ENCODE measurements around the gene RUFY1.

RUFY1 gene

GRCh38 chr5:179577286-179577960 lies 27.1 kb downstream of the RUFY1 start:
- H3K79me2 ChIP-seq (ENCODE audit: insufficient read depth, low read length) = no peaks in the 10 kb centered on the region
- TF ChIP-seq EZH2phosphoT487 (conservative IDR thresholded peaks at IDR 0.05; ENCODE audit: low read length) (no peak), CTCF (IDR thresholded peaks at IDR 0.05; ENCODE audit: insufficient read depth, low read length, poor library complexity, severe bottlenecking) (no peak)
- no peak overlapping the region for H3K9ac ChIP-seq (ENCODE audit: low read length)
- no peak overlapping the region for H3K4me2 ChIP-seq (ENCODE audit: low read depth, low read length, poor library complexity, severe bottlenecking)
- no peak overlapping the region for H3K27ac ChIP-seq (ENCODE audit: low read depth, low read length)
- no peaks in the 10 kb centered on the region for H3K9me3 ChIP-seq (ENCODE audit: insufficient read depth, low read length)
- H3K36me3 ChIP-seq (ENCODE audit: low read length) = 0 out of 2 replicates have a peak, but pooled peaks cover 5% of the 10 kb centered on the region
- H4K20me1 ChIP-seq (ENCODE audit: low read depth, low read length) = no peaks in the 10 kb centered on the region
- no peak overlapping the region for H3K4me3 ChIP-seq (ENCODE audit: insufficient read depth, low read length, poor library complexity, severe bottlenecking)
- H3K9me2 ChIP-seq (replicated peaks; ENCODE audit: insufficient read depth, low read length) = no peaks in the 10 kb centered on the region
- no peaks in the 10 kb centered on the region for H3K27me3 ChIP-seq (ENCODE audit: low read length)
- H3F3A ChIP-seq (ENCODE audit: insufficient read depth) = no peaks in the 10 kb centered on the region
- no peak overlapping the region for H2AFZ ChIP-seq (ENCODE audit: low read depth, low read length, severe bottlenecking)

GRCh38 chr5:179585941-179586401 lies 35.6 kb downstream of the RUFY1 start:
- peaks cover 6% of the 10 kb centered on the region; the same call in 1 of the 2 replicates for H3K36me3 ChIP-seq (ENCODE audit: low read length)
- no peaks in the 10 kb centered on the region for H3K9me3 ChIP-seq (ENCODE audit: insufficient read depth, low read length)
- H3K79me2 ChIP-seq (ENCODE audit: insufficient read depth, low read length) = no peaks in the 10 kb centered on the region
- no peak overlapping the region for H3K9ac ChIP-seq (ENCODE audit: low read length)
- no peak overlapping the region for H2AFZ ChIP-seq (ENCODE audit: low read depth, low read length, severe bottlenecking)
- H3F3A ChIP-seq (ENCODE audit: insufficient read depth) = no peaks in the 10 kb centered on the region
- no peaks in the 10 kb centered on the region for H3K9me2 ChIP-seq (replicated peaks; ENCODE audit: insufficient read depth, low read length)
- no peak overlapping the region for H3K4me3 ChIP-seq (ENCODE audit: insufficient read depth, low read length, poor library complexity, severe bottlenecking)
- H3K27me3 ChIP-seq (ENCODE audit: low read length) = no peaks in the 10 kb centered on the region
- H3K4me2 ChIP-seq (ENCODE audit: low read depth, low read length, poor library complexity, severe bottlenecking) = no peak overlapping the region
- no peaks in the 10 kb centered on the region for H4K20me1 ChIP-seq (ENCODE audit: low read depth, low read length)
- no peak overlapping the region for H3K27ac ChIP-seq (ENCODE audit: low read depth, low read length)
- TF ChIP-seq CTCF (IDR thresholded peaks at IDR 0.05; ENCODE audit: insufficient read depth, low read length, poor library complexity, severe bottlenecking) (no peak), EZH2phosphoT487 (conservative IDR thresholded peaks at IDR 0.05; ENCODE audit: low read length) (no peak)

- no peak overlapping the region for H3K9ac ChIP-seq (ENCODE audit: low read length)
- no peaks in the 10 kb centered on the region for H3K9me3 ChIP-seq (ENCODE audit: insufficient read depth, low read length)
These were observed 37.8 kb downstream of the RUFY1 start for GRCh38 chr5:179588166-179588565.

More at GRCh38 chr5:179588166-179588565, 37.8 kb downstream of the RUFY1 start:
- Histone ChIP-seq H3K36me3 (ENCODE audit: low read length) (peaks cover 6% of the 10 kb centered on the region; the same call in 1 of the 2 replicates), H2AFZ (ENCODE audit: low read depth, low read length, severe bottlenecking) (no peak overlapping the region), H3F3A (ENCODE audit: insufficient read depth) (no peaks in the 10 kb centered on the region), H4K20me1 (ENCODE audit: low read depth, low read length) (no peaks in the 10 kb centered on the region), H3K4me3 (ENCODE audit: insufficient read depth, low read length, poor library complexity, severe bottlenecking) (no peak overlapping the region), H3K27ac (ENCODE audit: low read depth, low read length) (no peak overlapping the region), H3K4me2 (ENCODE audit: low read depth, low read length, poor library complexity, severe bottlenecking) (no peak overlapping the region), H3K9me2 (replicated peaks; ENCODE audit: insufficient read depth, low read length) (no peaks in the 10 kb centered on the region), H3K79me2 (ENCODE audit: insufficient read depth, low read length) (no peaks in the 10 kb centered on the region), H3K27me3 (ENCODE audit: low read length) (no peaks in the 10 kb centered on the region)
- TF ChIP-seq CTCF (IDR thresholded peaks at IDR 0.05; ENCODE audit: insufficient read depth, low read length, poor library complexity, severe bottlenecking) (no peak), EZH2phosphoT487 (conservative IDR thresholded peaks at IDR 0.05; ENCODE audit: low read length) (no peak)
